ENCODE data around the gene FRMD5.
"Not testable (repeated sequence)": the region's sequence is repeated elsewhere in the genome, so short reads cannot be mapped to it uniquely, and the experiment has no call there.

Gene FRMD5

GRCh38 chr15:44028349-44028748 is 166.7 kb downstream of the FRMD5 start:
- DNase-seq = no peak

DNA sequence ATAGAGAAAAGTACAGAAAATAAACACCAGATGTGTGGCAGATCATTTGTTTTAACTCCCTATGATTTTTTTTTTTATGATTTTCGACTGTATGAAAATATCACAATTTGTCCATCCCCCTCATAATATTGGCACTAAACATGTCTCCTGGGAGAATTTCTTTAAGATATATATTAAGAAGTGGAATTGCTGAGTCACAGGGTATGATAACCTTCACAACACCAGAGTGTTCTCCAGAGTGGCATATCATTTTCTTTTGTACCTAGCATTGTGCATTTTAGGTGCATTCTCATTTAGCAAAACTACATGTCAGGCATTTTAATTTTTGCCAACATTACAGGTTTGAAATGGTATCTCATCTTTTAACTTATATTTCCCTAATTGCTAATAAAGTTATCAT is 170.9 kb downstream of the FRMD5 start:
- no peak for DNase-seq

DNA sequence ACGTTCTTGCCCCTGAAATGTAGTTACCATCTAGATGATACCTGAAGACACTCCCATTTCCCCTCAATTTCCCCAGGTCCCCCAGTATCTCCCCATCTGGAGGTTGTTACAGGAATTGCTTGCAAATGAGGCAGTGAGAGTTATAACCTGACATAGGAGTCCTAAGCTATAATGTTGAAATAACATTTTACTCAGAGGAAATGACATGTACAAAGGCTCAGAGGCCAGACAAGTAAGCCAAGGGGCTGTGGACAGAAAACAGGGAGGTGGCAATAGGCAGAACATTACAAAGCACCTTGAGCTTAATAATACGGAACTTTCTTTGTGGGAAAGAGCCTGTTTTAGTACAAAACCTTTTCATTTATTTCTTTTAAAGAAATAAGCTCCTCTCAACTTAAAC is 171.9 kb downstream of the FRMD5 start:
- no peak for DNase-seq

GRCh38 chr15:44018151-44018550 is 176.9 kb downstream of the FRMD5 start:
- DNase-seq = no peak

DNA sequence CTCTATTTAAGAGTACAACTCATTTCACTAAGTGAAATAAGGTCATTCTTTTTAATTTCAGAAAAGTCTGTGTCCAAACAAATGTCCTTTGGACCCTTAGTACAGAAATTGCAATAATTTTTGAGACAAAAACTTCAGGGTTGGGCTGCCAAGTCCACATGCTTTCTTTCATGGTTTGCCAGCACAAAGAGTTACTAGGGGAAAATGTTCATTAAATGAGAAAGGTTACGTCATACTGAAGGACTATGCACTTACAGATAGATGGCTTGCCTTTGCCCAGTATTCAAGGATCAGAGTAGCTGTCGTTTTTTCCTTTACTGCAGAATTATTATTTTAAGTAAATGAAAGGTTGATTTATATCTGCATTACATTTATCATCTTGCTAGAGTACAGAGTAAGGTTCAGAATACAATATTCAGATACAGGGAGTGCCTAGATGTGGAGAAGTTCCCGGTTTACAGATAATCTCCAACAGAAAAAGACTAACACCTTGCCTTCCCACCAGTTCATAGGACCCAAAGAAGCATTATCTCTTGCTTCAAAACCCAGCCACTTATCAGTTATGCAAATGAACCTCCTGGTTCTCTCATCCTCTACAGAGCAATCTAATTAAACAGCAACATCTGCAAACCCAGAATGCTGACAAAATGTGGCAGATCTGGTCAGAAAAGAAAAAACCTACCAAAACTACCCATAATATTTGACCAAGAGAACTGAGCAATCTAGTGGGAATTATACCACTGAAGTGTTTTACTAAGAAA is 179.3 kb downstream of the FRMD5 start:
- DNase-seq = no peak

DNA sequence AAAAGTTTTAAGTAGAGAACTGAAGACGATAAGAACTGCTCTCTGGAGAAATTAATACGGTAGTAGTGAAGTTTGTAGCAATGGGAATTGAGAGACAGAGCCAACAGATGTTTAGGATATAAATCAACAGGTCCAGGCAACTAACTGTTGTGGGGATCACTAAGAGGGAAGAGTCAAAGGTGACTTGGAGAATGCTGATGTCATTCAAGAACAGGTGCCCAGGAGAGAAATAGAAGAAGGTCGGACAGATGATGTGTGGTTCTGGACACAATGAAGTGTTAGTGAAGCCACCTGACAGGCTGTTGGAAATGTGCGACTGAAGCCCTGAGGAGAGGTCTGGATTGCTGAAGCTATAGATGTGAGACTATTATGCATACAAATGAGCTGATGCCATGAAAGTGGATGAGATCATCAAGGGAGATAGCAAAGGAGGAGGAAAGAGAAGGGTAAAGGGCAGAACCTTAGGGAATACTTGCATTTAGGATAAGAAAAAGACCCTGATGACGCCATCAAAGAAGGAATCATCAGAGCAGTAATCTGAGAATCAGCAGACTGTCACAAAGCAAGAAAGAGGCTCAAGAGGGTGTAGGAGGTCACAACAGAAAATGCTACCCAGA is 183.7 kb downstream of the FRMD5 start:
- DNase-seq = no peak

DNA sequence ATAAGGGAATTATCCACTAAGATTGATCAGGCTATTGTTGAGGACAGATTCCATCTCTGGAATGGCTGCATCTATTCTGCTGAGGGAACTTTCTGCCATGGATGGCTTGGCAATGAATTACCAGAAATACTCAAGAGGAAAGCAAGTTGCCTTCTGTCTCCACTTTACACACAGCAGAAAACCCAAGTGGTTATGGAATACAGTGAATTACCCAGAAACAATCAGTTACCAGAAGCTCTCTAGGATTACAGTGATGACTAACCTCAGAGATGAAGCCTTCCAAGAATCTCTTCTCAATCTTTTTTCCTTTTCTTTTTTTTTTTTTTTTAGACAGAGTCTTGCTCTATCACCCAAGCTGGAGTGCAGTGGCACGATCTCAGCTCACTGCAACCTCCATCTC is 185.0 kb downstream of the FRMD5 start:
- no peak for DNase-seq

- DNase-seq = no peak
Measured at GRCh38 chr15:44009038-44009437, 186.0 kb downstream of the FRMD5 start.

DNA sequence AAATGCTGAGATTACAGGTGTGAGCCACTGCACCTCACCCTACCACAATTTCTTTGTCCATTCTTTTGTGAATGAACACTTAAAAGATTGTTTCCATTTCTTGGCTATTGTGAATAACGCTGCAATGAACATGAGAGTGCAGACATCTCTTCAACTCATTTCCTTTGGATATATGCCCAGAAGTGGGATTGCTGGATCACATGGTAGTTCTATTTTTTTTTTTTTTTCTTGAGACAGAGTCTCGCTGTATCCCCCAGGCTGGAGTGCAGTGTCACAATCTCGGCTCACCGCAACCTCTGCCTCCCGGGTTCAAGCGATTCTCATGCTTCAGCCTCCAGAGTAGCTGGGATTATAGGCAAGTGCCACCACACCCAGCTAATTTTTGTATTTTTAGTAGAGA is 194.8 kb downstream of the FRMD5 start:
- not testable (repeated sequence) for DNase-seq

DNA sequence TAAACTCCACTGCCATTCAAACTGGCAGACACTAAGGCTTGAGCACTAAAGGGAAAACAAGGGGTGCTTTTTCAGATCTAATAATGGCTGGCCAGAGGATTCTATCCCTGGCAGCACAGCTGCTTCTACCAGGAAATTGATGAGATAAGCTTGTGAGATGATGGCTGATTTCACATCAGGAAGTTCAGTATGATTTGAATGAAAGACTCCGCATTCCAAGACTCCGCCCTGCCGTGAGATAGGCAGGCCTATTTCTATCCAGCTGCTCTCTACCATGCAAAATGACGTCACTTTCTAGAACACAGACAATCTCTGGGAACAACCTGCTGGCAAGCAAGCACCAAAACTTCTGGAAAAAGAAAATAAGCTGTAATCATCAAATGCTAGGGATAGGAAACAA is 196.5 kb downstream of the FRMD5 start:
- no peak for DNase-seq

DNA sequence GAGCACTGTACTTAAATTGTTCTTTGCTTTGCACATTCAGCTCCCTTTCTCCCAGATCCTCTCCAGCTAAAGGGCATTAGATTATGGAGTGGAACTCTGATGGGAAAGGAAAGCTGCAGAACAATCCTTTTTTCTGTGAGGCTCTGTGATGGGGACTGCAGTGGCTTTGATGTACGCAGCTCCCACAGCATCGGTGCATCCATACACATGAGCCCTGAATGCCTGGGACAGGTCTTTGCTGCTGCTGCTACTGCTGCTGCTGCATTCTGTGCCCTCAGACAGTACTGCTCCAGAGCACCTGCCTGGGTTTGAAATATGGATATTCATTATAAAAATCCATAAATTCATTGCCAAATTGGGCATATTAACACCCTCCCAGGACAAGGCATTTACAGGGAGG is 203.9 kb downstream of the FRMD5 start:
- no peak for DNase-seq

- DNase-seq = no peak
Measured at GRCh38 chr15:43989938-43990337, 205.1 kb downstream of the FRMD5 start.

DNA sequence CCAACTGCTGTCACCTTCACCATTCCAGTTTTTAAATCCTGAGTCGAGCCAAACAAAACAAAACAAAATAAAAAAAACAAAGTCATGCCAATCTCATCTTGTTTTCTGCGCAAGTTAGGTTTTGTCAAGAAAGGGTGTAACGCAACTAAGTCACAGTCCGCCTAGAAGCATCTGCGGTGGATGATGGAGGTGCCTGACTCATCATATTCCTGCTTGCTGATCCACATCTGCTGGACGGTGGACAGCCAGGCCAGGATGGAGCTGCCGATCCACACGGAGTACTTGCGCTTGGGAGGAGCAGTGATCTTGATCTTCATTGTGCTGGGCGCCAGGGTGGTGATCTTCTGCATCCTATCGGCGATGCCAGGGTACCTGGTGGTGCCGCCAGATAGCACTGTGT is 206.2 kb downstream of the FRMD5 start:
- DNase-seq = no peak

DNA sequence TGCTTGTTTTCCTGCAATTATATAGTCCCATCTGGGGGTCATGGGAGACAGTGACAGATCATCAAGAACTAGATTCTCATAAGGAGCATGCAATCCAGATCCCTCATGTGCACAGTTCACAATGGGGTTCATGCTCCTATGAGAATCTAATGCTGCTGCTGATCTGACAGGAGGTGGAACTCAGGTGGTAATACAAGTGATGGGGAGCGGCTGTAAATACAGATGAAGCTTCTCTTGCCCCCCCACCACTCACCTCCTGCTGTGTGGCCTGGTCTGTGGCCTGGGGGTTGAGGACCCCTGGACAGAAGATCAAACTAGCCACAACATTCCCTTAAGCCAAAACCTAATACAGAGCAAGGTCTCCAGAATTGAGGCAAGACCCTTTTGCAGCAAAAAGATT is 207.1 kb downstream of the FRMD5 start:
- DNase-seq = no peak

GRCh38 chr15:43985976-43986680 is 208.9 kb downstream of the FRMD5 start:
- DNase-seq = no peak

DNA sequence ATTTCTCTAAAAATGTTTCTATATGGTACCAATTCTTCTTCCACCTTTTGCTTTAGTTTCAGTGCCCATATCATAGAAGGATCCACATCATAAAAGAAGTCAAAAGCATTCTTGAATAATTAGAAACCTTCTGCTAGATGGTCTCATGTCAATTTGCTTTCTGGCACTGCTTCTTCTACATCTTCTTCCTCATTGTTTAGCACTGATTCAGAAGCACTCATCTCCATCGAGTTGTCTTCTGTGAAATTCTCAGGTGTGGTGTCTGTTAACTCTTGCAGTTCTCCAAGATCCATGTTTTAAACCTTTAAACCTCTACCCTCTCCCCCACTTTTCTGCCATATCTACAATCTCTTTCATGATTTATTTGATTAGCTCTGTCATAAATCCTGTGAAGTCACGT is 213.5 kb downstream of the FRMD5 start:
- DNase-seq = no peak

GRCh38 chr15:43977072-43977884 is 217.8 kb downstream of the FRMD5 start:
- no peak for DNase-seq

DNA sequence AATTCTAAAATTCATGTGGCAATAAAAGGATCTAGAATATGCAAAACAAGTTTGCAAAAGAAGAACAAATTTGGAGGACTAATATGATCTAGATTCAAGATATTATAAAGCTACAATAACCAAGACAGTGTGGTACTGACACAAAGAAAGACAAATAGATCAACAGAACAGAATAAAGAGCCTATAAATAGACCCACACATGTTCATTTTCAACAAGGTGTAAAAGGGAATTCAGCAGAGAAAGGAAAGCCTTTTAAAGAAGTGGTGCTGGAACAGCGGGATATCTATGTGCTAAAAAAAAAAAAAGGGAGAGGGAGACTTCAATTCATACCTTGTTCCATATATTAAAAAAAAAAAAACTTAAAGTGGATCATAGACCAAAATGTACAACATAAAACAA is 219.3 kb downstream of the FRMD5 start:
- DNase-seq = no peak

DNA sequence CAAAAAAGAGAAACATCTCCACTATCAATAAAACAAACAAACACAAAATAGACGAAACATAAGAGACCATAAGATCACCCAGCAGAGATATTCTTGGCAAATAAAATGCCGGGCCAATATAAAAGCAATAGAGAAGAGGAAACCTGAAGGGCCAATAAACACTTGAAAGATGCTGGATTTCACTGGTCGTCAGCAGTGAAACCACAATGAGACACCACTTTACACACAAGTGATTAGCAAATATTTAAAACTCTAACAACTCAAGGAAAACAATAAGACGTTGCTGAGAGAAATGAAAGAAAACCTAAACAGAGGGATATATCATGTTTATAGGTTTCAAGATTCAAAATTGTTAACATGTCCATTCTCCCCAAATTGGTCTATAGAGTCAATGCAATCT is 219.7 kb downstream of the FRMD5 start:
- DNase-seq = no peak

GRCh38 chr15:43974852-43975251 is 220.2 kb downstream of the FRMD5 start:
- DNase-seq = no peak

DNA sequence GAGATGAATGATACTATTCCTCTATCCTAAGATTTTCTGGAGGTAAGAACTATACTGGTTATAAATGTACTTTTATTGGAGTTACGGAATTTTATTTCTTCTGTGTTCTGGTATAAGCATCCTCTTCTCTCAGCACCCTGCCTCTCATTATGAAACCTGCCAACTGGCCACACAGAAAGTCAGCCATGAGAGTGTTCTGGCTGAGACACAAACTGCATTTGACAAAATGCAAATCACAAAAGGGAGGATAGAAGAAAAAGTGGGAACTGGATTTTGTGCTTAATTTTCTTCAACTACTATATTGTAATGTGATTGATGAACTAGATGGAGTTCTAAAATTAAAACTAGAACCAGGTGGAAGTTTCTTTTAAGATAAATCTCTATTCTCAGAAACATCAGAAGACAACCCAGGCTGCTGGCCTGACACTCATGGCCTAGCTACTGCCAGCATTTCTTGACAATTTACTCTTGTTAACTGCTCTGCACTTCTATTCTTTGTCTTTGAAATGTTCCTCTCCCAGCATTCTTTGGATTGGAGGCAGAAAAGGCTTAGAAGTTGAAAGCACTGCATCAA is 225.2 kb downstream of the FRMD5 start:
- no peak for DNase-seq

GRCh38 chr15:43968551-43968950 is 226.5 kb downstream of the FRMD5 start:
- no peak for DNase-seq

GRCh38 chr15:43966646-43967045 is 228.4 kb downstream of the FRMD5 start:
- no peak for DNase-seq

Measured in bone marrow (tissue), 2 donors.